Astrocyte (in vitro differentiated cells and primary cell): ENCODE measurements around the gene PLXNB1. TPM values are rescaled to one million over a fixed set of nuclear protein-coding genes. Genes with fewer than 3 reads are reported as not detected.
A peak's percentile ranks its signal among the peaks of the same experiment; 100 is the strongest.

Experiments used
- DNase-seq: peaks from one replicate; pipeline ENCODE4 v3.0.0-alpha.2; 2010; ENCODE audit warnings: low read depth
- FAIRE-seq: peaks from 2 replicates; lab custom pipeline; 2011; peaks lifted over from hg19 to GRCh38; lab: Jason Lieb, UNC
- H2AFZ ChIP-seq: 2 replicates; pipeline ENCODE4 v1.6.0; 2012; ENCODE audit warnings: low read depth, low read length, inconsistent platforms
- H3K27ac ChIP-seq: 2 replicates; pipeline ENCODE4 v1.5.1; 2011; ENCODE audit warnings: low read depth, low read length, inconsistent platforms
- H3K27me3 ChIP-seq: 2 replicates; pipeline ENCODE4 v1.6.0; 2011; ENCODE audit warnings: low read length, inconsistent platforms; ENCODE audit not compliant: insufficient read depth
- H3K36me3 ChIP-seq: 2 replicates; pipeline ENCODE4 v1.5.1; 2011; ENCODE audit warnings: low read length, inconsistent platforms; ENCODE audit not compliant: insufficient read depth
- H3K4me1 ChIP-seq: 2 replicates; pipeline ENCODE4 v1.5.1; 2011; ENCODE audit warnings: low read length, inconsistent platforms; ENCODE audit not compliant: insufficient read depth
- H3K4me2 ChIP-seq: 2 replicates; pipeline ENCODE4 v1.6.0; 2012; ENCODE audit warnings: low read length, inconsistent platforms
- H3K4me3 ChIP-seq: 2 replicates; pipeline ENCODE4 v1.5.1; 2011; ENCODE audit warnings: low read depth, mild to moderate bottlenecking, low read length, inconsistent platforms; ENCODE audit not compliant: insufficient read depth
- H3K79me2 ChIP-seq: 2 replicates; pipeline ENCODE4 v1.6.0; 2012; ENCODE audit warnings: mild to moderate bottlenecking, low read length, inconsistent platforms; ENCODE audit not compliant: insufficient read depth
- H3K9ac ChIP-seq: 2 replicates; pipeline ENCODE4 v1.6.0; 2012; ENCODE audit warnings: mild to moderate bottlenecking, low read length, inconsistent platforms
- H3K9me3 ChIP-seq: 2 replicates; pipeline ENCODE4 v1.5.1; 2012; ENCODE audit warnings: low read depth, mild to moderate bottlenecking, low read length, inconsistent platforms; ENCODE audit not compliant: insufficient read depth
- H4K20me1 ChIP-seq: 2 replicates; pipeline ENCODE4 v1.6.0; 2012; ENCODE audit warnings: low read length, inconsistent platforms; ENCODE audit not compliant: insufficient read depth
- H3K27ac Mint-ChIP-seq: one replicate; pipeline ENCODE4 v1.8.0; 2021; ENCODE audit warnings: mild to moderate bottlenecking, mixed read lengths; ENCODE audit not compliant: unreplicated experiment
- H3K27me3 Mint-ChIP-seq: one replicate; pipeline ENCODE4 v1.8.0; 2021; ENCODE audit warnings: low read depth, mixed read lengths; ENCODE audit not compliant: unreplicated experiment
- H3K36me3 Mint-ChIP-seq: one replicate; pipeline ENCODE4 v1.8.0; 2021; ENCODE audit warnings: low read depth, mixed read lengths; ENCODE audit not compliant: unreplicated experiment
- H3K4me1 Mint-ChIP-seq: one replicate; pipeline ENCODE4 v1.8.0; 2021; ENCODE audit warnings: low read depth, mixed read lengths; ENCODE audit not compliant: unreplicated experiment
- H3K4me3 Mint-ChIP-seq: one replicate; pipeline ENCODE4 v1.8.0; 2021; ENCODE audit warnings: mild to moderate bottlenecking, moderate library complexity, mixed read lengths; ENCODE audit not compliant: unreplicated experiment
- H3K9me3 Mint-ChIP-seq: one replicate; pipeline ENCODE4 v1.8.0; 2021; ENCODE audit warnings: mild to moderate bottlenecking, mixed read lengths; ENCODE audit not compliant: unreplicated experiment
- CTCF ChIP-seq: IDR thresholded peaks from 2 replicates; pipeline ENCODE4 v1.5.1; 2011; ENCODE audit warnings: low read depth, mild to moderate bottlenecking, inconsistent platforms, low read length, moderate library complexity; ENCODE audit not compliant: insufficient read depth
- EZH2 ChIP-seq: IDR thresholded peaks from 2 replicates; pipeline ENCODE4 v1.6.1; 2012; ENCODE audit warnings: mild to moderate bottlenecking, low read length, inconsistent platforms; ENCODE audit not compliant: insufficient read depth
- total RNA-seq: library from RNA; stranded (reverse); gene quantifications from 2 replicates; pipeline ENCODE4 v1.2.1, GENCODE V29; 2021

Gene PLXNB1
- total RNA-seq, 1 donor from 2014 or later = 59.2 TPM

GRCh38 chr3:48430708-48431101 lies 819 bp upstream of the PLXNB1 start:
- H3K4me1 ChIP-seq = peaks cover 53% of the 10 kb centered on the region
- peak overlapping the region; percentile 53 for H3K27ac Mint-ChIP-seq
- FAIRE-seq = no peak
- H3K36me3 ChIP-seq = peaks cover 7% of the 10 kb centered on the region
- no peak overlapping the region for H3K9ac ChIP-seq
- no peak overlapping the region for H3K4me3 ChIP-seq
- H3K9me3 Mint-ChIP-seq = no peaks in the 10 kb centered on the region
- peaks cover 6% of the 10 kb centered on the region for H3K36me3 Mint-ChIP-seq
- H3K27me3 Mint-ChIP-seq = no peaks in the 10 kb centered on the region
- H3K4me1 Mint-ChIP-seq = peaks cover 45% of the 10 kb centered on the region
- H3K27ac ChIP-seq = no peak overlapping the region
- H4K20me1 ChIP-seq = peaks cover 33% of the 10 kb centered on the region
- H3K79me2 ChIP-seq = peaks cover 29% of the 10 kb centered on the region
- no peak overlapping the region for H2AFZ ChIP-seq
- H3K4me2 ChIP-seq = peak overlapping the region; percentile 97
- no peaks in the 10 kb centered on the region for H3K27me3 ChIP-seq
- peak overlapping the region; percentile 82 for H3K4me3 Mint-ChIP-seq
- no peak for TF ChIP-seq EZH2
- no peak for TF ChIP-seq CTCF
- DNase-seq = no peak
- H3K9me3 ChIP-seq = no peaks in the 10 kb centered on the region

- H3K79me2 ChIP-seq = peaks cover 42% of the 10 kb centered on the region
- H3K4me3 ChIP-seq = peak overlapping the region; percentile 68
- H4K20me1 ChIP-seq = peaks cover 40% of the 10 kb centered on the region
- Mint-ChIP-seq H3K27ac (no peak overlapping the region), H3K9me3 (no peaks in the 10 kb centered on the region), H3K4me3 (peak overlapping the region; percentile 82), H3K27me3 (no peaks in the 10 kb centered on the region), H3K36me3 (peaks cover 6% of the 10 kb centered on the region), H3K4me1 (peaks cover 55% of the 10 kb centered on the region)
- no peak for DNase-seq
- H3K4me1 ChIP-seq = peaks cover 60% of the 10 kb centered on the region
- peak overlapping the region; percentile 85 for H2AFZ ChIP-seq
- no peaks in the 10 kb centered on the region for H3K9me3 ChIP-seq
- TF ChIP-seq CTCF (no peak), EZH2 (no peak)
- H3K27ac ChIP-seq = peak overlapping the region; percentile 53
- peak overlapping the region; percentile 84 for H3K9ac ChIP-seq
- H3K36me3 ChIP-seq = peaks cover 7% of the 10 kb centered on the region
- peak overlapping the region; percentile 97 for H3K4me2 ChIP-seq
- FAIRE-seq = no peak
- H3K27me3 ChIP-seq = no peaks in the 10 kb centered on the region
Measured at GRCh38 chr3:48429317-48429959, 448 bp downstream of the PLXNB1 start.
